GM19468 (cell line): ENCODE measurements around the gene SLC35F1.
"Not testable (repeated sequence)": the region's sequence is repeated elsewhere in the genome, so short reads cannot be mapped to it uniquely, and the experiment has no call there.

ENCODE experiments used
- ATAC-seq: cut with Tn5 transposase; IDR thresholded peaks from one replicate; pipeline ENCODE4 v1.9.1; 2021; ENCODE audit warnings: mild to moderate bottlenecking, moderate library complexity, moderate number of reproducible peaks; ENCODE audit not compliant: unreplicated experiment; ENCODE audit errors: extremely low read depth

The SLC35F1 gene

GRCh38 chr6:117906958-117907600, at the start of gene SLC35F1:
SLC35F1 (plus strand) TSS chr6:117907264.
- ATAC-seq = peak; percentile 42

GRCh38 chr6:117858601-117859000, 48.5 kb upstream of the SLC35F1 start:
- ATAC-seq = not testable (repeated sequence)

- ATAC-seq = no peak
Observed at GRCh38 chr6:117861545-117861944, 45.5 kb upstream of the SLC35F1 start.

GRCh38 chr6:117866561-117866960, 40.5 kb upstream of the SLC35F1 start:
- ATAC-seq = no peak

- ATAC-seq = no peak
Observed at GRCh38 chr6:117870486-117871242, 36.4 kb upstream of the SLC35F1 start.

- no peak for ATAC-seq
Observed at GRCh38 chr6:117880824-117881223, 26.2 kb upstream of the SLC35F1 start.

GRCh38 chr6:117890172-117890571, 16.9 kb upstream of the SLC35F1 start:
- no peak for ATAC-seq

- ATAC-seq = peak; percentile 21
Observed at GRCh38 chr6:117906507-117906957, 532 bp upstream of the SLC35F1 start.

GRCh38 chr6:117907601-117908245, 659 bp downstream of the SLC35F1 start:
- no peak for ATAC-seq

GRCh38 chr6:117908246-117909068, 1.4 kb downstream of the SLC35F1 start:
- ATAC-seq = no peak

- no peak for ATAC-seq
Observed at GRCh38 chr6:117909638-117910037, 2.6 kb downstream of the SLC35F1 start.

GRCh38 chr6:117910549-117910948, 3.5 kb downstream of the SLC35F1 start:
- ATAC-seq = no peak

- no peak for ATAC-seq
Observed at GRCh38 chr6:117911150-117911549, 4.1 kb downstream of the SLC35F1 start.

- no peak for ATAC-seq
Observed at GRCh38 chr6:117911660-117912059, 4.6 kb downstream of the SLC35F1 start.

GRCh38 chr6:117915846-117916245, 8.8 kb downstream of the SLC35F1 start:
- ATAC-seq = no peak

- ATAC-seq = no peak
Observed at GRCh38 chr6:117916483-117916882, 9.4 kb downstream of the SLC35F1 start.

GRCh38 chr6:117917176-117917575, 10.1 kb downstream of the SLC35F1 start:
- no peak for ATAC-seq

GRCh38 chr6:117918454-117918853, 11.4 kb downstream of the SLC35F1 start:
- no peak for ATAC-seq

- ATAC-seq = no peak
Observed at GRCh38 chr6:117919275-117919674, 12.2 kb downstream of the SLC35F1 start.
